RWPE2 (cell line): ENCODE measurements around the gene CLK1.
"Not testable (repeated sequence)": the region's sequence is repeated elsewhere in the genome, so short reads cannot be mapped to it uniquely, and the experiment has no call there.

ENCODE experiments used
- ATAC-seq: fragments of 200-7000 bp; cut with Tn5 transposase; 3 replicates; pipeline ENCODE4 v1.9.1; 2021; ENCODE audit warnings: low read depth
- DNase-seq: peaks from one replicate; pipeline ENCODE4 v3.0.0-alpha.2; 2020; ENCODE audit warnings: low spot score
- H3K27ac ChIP-seq: fragments of 450-650 bp; 2 replicates; pipeline ENCODE4 v1.5.1; 2017; ENCODE audit warnings: mild to moderate bottlenecking; ENCODE audit not compliant: poor library complexity, severe bottlenecking
- H3K27me3 ChIP-seq: fragments of 250-450 bp; sonication (Bioruptor Pico); 2 replicates; pipeline ENCODE4 v1.5.1; 2021; ENCODE audit warnings: mild to moderate bottlenecking, moderate library complexity; ENCODE audit not compliant: insufficient read depth, poor library complexity, severe bottlenecking
- H3K36me3 ChIP-seq: fragments of 250-450 bp; sonication (Bioruptor Pico); 2 replicates; pipeline ENCODE4 v1.5.1; 2020; ENCODE audit warnings: low read depth, mild to moderate bottlenecking, moderate library complexity
- H3K4me1 ChIP-seq: fragments of 250-450 bp; sonication (Bioruptor Pico); 2 replicates; pipeline ENCODE4 v1.5.1; 2021; ENCODE audit warnings: mild to moderate bottlenecking, moderate library complexity; ENCODE audit not compliant: insufficient read depth, poor library complexity, severe bottlenecking
- H3K4me3 ChIP-seq: fragments of 250-450 bp; sonication (Bioruptor Pico); 2 replicates; pipeline ENCODE4 v1.5.1; 2021; ENCODE audit warnings: mild to moderate bottlenecking, moderate library complexity; ENCODE audit not compliant: severe bottlenecking
- H3K9me3 ChIP-seq: fragments of 250-450 bp; sonication (Bioruptor Pico); 2 replicates; pipeline ENCODE4 v1.5.1; 2021; ENCODE audit warnings: mild to moderate bottlenecking, moderate library complexity; ENCODE audit not compliant: severe bottlenecking
- CTCF ChIP-seq: fragments of 450-650 bp; IDR thresholded peaks from one replicate; pipeline ENCODE4 v1.5.1; 2017; ENCODE audit warnings: mild to moderate bottlenecking, moderate library complexity; ENCODE audit not compliant: poor library complexity, severe bottlenecking

Gene CLK1

DNA sequence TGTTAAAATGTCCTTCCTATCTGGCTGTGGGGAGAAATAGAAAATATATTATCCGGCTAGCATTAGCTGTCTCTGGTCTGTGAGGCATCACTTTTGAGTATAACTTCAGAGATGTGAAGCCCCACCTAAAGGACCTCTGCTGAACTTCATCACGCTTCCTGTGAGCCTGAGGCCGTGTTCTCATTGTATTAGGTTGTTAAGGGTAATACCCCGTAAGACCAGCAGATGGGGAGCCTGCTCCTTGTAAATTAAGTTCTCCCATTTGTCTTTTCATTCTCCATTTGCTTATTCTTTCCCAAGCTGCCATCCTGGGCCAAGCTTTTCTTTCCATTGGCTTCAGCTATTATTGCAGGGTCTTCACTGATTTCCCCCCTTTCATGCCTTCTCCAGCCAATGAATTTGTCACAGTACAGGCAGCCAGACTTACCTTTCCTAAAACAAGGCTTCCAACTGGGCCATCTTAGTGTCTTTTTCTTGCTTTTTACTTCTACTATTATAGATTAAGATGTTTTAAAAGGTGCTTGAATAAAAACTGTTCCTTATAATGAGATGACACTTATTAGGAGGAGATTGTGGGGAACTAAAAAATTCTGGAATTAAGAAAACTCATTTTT lies 37.1 kb upstream of the CLK1 start:
- peaks cover 93% of the 10 kb centered on the region for H3K36me3 ChIP-seq
- no peaks in the 10 kb centered on the region for H3K27me3 ChIP-seq
- peak; percentile 66 for DNase-seq

GRCh38 chr2:200899482-200899881 lies 35.0 kb upstream of the CLK1 start:
- H3K36me3 ChIP-seq, result peaks cover 99% of the 10 kb centered on the region
- peaks cover 3% of the 10 kb centered on the region for H3K4me1 ChIP-seq
- H3K27me3 ChIP-seq, result no peaks in the 10 kb centered on the region
- no peak for TF ChIP-seq CTCF
- no peaks in the 10 kb centered on the region for H3K9me3 ChIP-seq
- no peak overlapping the region for H3K27ac ChIP-seq
- no peak overlapping the region for H3K4me3 ChIP-seq
- DNase-seq (no peak), ATAC-seq (no peak)

More for the DNA sequence above, 37.1 kb upstream of the CLK1 start:
- peak; percentile 96 for ATAC-seq
- peak; percentile 91 for TF ChIP-seq CTCF
- no peaks in the 10 kb centered on the region for H3K9me3 ChIP-seq
- H3K27ac ChIP-seq, result no peak overlapping the region
- H3K4me3 ChIP-seq, result no peak overlapping the region
- H3K4me1 ChIP-seq, result peaks cover 3% of the 10 kb centered on the region

GRCh38 chr2:200888704-200889625 lies 24.5 kb upstream of the CLK1 start, which contains the start of the genes NIF3L1 and PPIL3:
NIF3L1 (plus strand) TSS chr2:200889371; CDS start chr2:200891944, 2,573 bp downstream.
PPIL3 (minus strand) TSS chr2:200889077; CDS start chr2:200887615, 1,462 bp downstream.
- H3K9me3 ChIP-seq, result no peaks in the 10 kb centered on the region
- ATAC-seq (peak; percentile 93), DNase-seq (peak; percentile 97)
- TF ChIP-seq CTCF, result no peak
- peak within 1 kb of the TSS; percentile 95 for H3K27ac ChIP-seq
- peaks cover 51% of the 10 kb centered on the region for H3K36me3 ChIP-seq
- no peaks in the 10 kb centered on the region for H3K27me3 ChIP-seq
- H3K4me3 ChIP-seq, result peak within 1 kb of the TSS; percentile 59
- peaks cover 8% of the 10 kb centered on the region for H3K4me1 ChIP-seq

DNA sequence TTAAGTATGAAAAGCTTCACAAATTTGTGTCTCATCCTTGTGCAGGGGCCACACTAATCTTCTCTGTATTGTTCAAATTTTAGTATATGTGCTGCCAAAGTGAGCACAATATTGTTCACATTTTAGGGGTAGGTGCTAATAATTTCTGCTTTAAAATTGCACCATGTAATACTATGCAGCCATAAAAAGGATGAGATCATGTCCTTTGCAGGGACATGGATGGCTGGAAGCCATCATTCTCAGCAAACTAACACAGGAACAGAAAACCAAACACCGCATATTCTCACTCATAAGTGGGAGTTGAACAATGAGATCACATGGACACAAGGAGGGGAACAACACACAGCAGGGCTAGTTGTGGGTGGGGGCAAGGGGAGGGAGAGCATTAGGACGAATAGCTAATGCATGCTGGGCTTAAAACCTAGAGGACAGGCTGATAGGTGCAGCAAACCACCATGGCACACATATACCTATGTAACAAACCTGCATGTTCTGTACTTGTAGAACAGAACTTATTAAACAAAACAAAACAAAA lies 17.3 kb upstream of the CLK1 start:
- not testable (repeated sequence) for H3K27me3 ChIP-seq, DNase-seq, ATAC-seq, H3K4me3 ChIP-seq, H3K9me3 ChIP-seq, H3K4me1 ChIP-seq, H3K27ac ChIP-seq
- H3K36me3 ChIP-seq, result peaks cover 91% of the 10 kb centered on the region

DNA sequence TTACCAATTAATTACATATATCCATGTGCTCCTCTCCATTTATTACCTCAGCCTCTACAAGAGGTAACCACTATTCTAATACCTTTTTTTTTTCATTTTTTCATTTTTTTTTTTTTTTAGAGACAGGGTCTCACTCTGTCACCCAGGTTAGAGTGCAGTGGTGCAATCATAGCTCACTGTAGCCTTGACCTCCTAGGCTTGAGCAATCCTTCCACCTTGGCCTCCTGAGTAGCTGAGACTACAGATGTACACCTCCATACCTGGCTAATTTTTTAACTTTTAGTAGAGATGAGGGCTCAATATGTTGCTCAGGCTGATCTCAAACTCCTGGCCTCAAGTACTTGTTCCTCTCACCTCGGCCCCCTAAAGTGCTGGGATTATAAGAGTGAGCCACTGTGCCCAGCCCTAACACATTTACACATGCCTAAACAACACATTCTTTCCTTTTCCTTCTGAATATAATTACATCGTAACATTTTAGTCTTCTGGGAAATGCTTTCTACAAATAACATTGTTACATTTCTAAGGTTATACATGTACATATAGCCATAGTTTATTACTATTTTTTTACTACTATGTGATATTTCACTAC lies 13.9 kb upstream of the CLK1 start:
- Histone ChIP-seq H3K27ac (no peak overlapping the region), H3K27me3 (no peaks in the 10 kb centered on the region), H3K9me3 (no peaks in the 10 kb centered on the region), H3K4me3 (no peak overlapping the region), H3K4me1 (no peaks in the 10 kb centered on the region), H3K36me3 (peaks cover 80% of the 10 kb centered on the region)
- no peak for ATAC-seq
- no peak for DNase-seq
- TF ChIP-seq CTCF, result no peak
